Transverse colon (tissue), 3 donors: Measurements from ENCODE around the gene SMYD3.

ENCODE experiments used
- CTCF ChIP-seq, 5 experiments: fragments of 200-600 bp in 3 of 5; fragments of 450-650 bp in 2 of 5; sonication (generic) in 3 of 5; IDR thresholded peaks; 1 replicate in 2 of 5; 2 replicates in 3 of 5; pipeline ENCODE4 v1.5.1; 2016 to 2017; ENCODE audit warnings: antibody characterized with exemption in 5 of 5, inconsistent platforms in 3 of 5, mild to moderate bottlenecking in 2 of 5, moderate library complexity in 1 of 5
- EP300 ChIP-seq: sonication (generic); formaldehyde crosslinking; IDR thresholded peaks from one replicate; pipeline ENCODE4 v1.6.1; 2017; ENCODE audit warnings: antibody characterized with exemption, low read depth

DNA sequence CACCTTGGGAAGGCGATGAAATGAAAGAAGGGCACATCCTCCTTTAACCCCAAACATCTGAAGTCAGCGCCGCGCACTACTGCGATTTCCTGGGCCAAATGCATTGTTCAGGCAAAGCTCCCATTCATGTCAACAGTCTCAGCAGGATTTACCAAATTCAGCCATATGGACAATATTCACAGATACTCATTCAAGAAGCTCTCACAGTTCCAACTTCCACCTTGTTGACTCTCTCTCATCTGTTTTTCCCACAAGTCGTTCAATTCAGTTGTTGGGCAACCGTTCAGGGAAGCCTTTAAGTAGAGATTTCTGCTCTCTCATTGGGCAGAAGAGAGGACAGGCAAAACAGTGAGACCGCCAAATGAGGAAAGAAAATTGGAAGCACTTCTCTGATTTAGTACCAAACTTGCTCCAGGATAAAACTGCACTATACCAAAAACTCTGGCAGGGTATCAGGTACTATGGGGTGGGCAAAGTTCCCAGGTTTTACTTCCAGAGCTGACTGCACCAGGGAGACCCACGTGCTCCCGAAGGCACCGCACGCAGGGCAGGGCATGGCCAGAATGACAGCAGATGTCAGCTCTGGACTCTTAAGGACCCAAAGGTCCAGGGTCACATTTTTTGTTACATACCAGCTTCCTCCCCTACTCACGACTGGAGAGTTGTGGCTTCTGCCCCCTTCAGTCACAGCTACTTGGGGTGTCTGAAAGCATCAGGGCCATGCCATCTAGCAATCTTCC is 683.5 kb downstream of the SMYD3 start:
- no peak for TF ChIP-seq CTCF (IDR thresholded peaks at IDR 0.05)
- TF ChIP-seq EP300: no peak
